Measurements from ENCODE around the gene CHRNB1.
"Not testable (repeated sequence)": the region's sequence is repeated elsewhere in the genome, so short reads cannot be mapped to it uniquely, and the experiment has no call there.

CHRNB1 gene

DNA sequence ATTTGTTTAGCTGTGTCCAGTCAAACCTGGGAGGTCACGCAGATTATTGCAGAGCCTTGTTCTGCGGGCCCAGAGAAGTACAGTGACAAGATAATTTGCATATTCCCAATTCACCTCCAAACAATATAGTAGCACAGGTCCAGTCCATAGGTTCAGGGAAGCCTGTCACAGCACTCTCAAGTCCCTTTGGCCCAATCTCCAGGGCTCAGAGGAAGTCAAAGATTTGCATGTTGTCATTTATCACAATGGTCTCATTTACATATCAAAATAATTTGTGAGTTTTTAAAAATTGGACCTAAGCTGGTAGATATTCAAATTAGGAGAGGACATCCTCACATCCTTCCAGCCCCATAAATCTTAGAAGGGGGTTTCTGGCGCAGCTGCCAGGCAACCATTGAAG is 22.6 kb downstream of the CHRNB1 start:
- no peak for DNase-seq (ENCODE audit: low spot score)

GRCh38 chr17:7468290-7468689 is 23.4 kb downstream of the CHRNB1 start:
- no peak for DNase-seq (ENCODE audit: low spot score)

DNA sequence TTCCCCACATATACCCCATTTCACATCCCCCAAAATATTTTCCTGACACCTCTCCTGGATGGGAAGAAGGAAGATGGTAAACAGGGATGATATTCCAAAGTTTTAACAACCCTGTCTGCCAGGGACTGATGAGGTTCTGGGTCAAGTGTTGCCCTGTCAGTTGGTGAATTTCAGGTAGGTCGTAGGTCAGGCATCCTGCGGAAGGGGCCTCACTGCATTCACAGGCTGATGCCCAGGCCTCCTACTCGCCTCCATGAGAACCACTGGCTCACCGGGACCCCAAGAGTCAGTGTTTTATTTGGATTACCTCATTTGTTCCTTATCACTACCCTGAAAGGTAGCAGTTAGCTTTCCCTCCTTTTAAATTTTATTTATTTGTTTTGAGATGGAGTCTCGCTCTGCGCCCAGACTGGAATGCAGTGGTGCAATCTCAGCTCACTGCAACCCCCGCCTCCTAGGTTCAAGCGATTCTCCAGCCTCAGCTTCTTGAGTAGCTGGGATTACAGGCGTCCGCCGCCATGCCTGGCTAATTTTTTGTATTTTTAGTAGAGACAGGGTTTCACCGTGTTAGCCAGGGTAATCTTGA is 24.0 kb downstream of the CHRNB1 start:
- DNase-seq (ENCODE audit: low spot score) = no peak

- DNase-seq (ENCODE audit: low spot score) = not testable (repeated sequence)
These were observed 25.0 kb downstream of the CHRNB1 start for GRCh38 chr17:7469843-7470242.

DNA sequence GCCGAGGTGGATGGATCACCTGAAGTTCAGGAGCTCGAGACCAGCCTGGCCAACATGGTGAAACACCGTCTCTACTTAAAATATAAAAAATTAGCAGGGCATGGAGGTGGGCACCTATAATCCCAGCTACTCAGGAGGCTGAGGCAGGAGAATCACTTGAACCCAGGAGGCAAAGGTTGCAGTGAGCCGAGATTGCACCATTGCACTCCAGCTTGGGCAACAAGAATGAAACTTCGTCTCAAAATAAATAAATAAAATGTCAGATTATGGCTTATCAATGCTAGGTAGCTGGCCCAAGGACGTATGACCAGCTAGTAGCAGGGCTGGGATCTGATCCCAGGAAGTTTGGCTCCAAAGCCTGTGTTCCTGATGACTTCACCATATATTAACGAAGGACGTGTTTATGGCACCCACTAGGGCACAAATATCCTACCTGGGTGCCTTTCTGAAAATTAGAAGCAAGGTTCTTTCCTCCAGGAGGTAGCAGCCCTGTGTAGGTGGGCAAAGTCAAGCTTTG is 25.7 kb downstream of the CHRNB1 start:
- DNase-seq (ENCODE audit: low spot score) = not testable (repeated sequence)

- no peak for DNase-seq (ENCODE audit: low spot score)
These were observed 26.9 kb downstream of the CHRNB1 start for GRCh38 chr17:7471729-7472128.

DNA sequence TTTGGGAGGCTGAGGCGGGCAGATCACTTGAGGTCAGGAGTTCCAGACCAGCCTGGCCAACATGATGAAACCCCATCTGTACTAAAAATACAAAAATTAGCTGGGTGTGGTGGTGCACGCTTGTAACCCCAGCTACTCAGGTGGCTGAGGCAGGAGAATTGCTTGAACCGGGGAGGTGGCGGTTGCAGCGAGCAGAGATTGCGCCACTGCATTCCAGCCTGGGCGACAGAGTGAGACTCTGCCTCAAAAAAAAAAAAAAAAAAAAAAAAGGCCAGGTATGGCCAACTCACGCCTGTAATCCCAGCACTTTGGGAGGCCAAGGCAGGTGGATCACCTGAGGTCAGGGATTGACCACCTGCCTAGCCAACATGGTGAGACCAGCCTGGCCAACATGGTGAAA is 29.9 kb downstream of the CHRNB1 start:
- DNase-seq (ENCODE audit: low spot score) = not testable (repeated sequence)

DNA sequence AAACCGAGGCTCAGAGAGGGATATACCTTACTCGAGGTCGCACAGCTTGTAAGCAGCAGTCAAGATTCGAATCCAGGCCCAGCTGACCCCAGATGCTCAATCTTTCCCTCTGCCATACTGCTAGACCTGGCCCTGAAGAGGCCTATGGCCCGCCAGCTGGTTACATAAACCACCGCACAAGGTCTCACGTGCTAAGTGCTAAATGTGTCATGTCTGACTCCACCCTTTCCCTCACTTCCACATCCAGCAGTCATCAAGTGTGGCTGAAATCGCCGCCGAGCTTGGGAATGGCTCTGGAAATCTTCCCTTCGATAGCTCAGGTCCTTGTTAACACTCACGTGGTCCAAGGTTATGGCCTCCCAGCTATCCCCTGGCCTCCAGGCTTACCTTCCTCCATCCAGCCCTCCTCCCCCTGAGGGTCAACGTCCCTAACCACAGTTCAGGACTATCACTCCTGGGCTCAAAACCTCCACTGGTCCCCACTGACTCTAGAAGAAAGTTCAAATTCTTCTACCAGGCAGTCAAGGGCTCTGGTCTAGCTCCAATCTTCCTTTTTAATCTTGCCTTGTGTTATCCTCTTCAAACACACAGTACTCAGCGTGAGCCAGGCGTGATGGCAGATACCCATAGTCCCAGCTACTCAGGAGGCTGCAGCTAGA is 31.0 kb downstream of the CHRNB1 start:
- peak; percentile 37 for DNase-seq (ENCODE audit: low spot score)

- peak; percentile 51 for DNase-seq (ENCODE audit: low spot score)
These were observed 31.6 kb downstream of the CHRNB1 start for GRCh38 chr17:7476494-7476893.

DNA sequence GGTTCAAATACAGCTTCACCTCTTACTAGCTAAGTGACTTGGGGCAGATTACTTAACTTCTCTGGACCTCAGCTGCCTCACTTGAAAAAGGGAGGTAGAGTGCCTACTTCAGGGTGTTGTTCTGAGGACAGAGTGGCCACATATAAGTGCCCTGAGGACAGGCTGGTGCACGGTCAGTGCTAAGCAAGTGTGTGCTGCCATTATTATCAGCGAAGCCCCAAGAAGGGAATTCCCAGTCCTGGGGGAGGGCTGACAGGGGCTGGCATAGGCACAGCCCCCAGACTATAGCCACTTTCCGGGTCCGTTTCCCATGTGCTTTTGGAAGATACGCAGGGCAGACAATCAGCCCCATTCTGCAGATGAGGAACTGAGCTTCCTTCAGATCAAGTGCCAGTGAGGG is 32.1 kb downstream of the CHRNB1 start:
- DNase-seq (ENCODE audit: low spot score) = no peak

DNA sequence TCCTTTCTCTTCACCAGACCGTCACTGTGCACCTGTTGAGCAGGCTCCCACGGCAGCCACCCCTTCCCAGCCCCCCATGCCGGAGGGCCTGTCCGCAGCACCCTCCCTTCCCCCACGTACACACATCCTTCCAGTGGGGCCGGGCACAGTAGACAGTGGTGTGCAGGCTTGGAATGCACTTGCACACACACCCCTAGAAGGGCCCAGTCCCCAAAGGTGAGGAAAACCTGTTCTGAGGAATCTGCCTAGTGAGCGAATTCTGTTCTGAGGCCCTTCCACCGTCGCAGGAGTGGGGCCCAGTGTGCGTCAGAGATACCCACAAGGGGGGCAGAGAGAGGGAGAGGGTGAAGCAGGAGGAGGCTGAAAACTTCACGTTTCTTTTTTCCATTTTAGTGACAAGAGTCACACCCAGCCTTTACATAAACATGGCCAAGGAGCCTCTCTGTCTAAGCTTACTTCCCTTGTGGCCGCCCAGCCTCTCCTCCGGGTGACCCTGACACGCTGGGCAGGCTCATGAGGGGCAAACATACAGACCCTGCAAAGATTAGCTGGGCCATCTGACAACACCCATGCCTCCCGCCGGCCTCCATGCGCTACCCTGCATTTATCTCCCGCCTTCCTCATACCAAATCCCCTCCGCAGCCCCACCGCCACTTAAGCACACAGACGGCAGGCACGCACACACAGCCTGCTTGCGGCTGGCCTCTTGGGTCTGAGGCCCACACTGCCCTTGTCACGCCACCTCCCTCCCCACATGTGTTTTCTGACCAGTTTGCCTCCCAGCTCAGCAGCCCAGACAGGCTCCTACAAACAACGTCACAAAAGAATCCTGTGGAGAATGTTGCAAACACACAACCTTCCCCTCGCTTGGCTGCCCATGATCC is 32.8 kb downstream of the CHRNB1 start:
- peak; percentile 96 for DNase-seq (ENCODE audit: low spot score)

DNA sequence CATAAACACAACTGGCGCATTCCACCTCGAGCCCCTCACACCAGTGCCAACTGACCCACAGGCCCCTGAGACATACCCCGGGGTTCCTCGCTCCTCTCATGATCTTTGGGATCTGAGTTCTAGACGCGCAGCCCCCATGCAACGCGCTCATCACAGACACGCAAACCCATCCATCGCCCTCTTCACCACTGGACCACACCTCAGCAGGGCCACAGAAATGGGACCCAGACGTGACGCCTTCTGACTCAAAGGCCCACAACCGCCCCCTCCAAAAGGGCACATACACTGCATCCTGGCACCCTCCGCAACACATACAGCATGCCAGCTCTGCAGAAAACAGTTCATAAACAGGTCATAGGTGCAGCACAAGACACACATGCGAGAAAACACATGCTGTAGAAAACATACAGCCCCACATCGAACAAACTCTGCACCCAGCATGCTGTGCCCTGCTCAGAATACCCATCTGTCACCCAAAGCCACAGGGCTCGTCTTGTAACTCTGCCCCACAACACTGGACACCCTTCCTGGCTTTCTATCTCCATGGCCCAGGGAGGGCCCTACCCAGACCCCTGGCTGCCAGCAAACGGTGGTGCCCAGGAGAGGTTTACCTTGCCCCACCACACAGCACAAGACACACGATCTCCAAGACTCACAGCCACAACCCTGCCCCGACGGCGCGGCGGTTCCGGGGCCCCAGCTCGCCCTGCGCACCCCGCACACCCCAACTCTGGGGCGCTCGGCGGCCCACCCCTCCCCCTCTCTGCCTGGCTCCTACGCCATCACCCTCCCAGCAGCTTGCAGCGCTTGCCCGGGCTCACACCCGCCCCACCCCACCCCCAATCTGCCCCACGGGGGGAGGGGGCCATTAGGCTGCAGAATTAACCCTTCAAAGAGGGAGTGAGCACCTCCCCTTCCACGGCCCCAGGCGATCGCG is 33.7 kb downstream of the CHRNB1 start:
- DNase-seq (ENCODE audit: low spot score) = peak; percentile 74

- peak; percentile 81 for DNase-seq (ENCODE audit: low spot score)
These were observed 34.6 kb downstream of the CHRNB1 start, which contains the start of gene ZBTB4 for GRCh38 chr17:7479213-7480088. Gene ZBTB4 (minus strand): TSS chr17:7479631. CDS start chr17:7466801, 12,830 bp downstream.

DNA sequence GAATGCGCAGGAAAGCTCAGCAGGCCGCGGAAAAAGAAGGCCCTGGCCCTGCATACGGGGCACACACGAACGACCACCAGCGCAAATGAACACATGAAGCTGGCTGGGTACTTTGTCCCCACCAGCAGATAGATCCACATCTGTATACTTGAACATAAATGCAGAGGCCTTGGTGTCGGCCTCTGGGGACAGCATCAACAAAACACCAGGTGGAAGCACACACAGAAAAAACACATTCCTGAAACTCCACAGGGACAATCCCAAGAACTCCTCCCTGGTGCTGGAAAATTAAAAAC is 35.2 kb downstream of the CHRNB1 start:
- DNase-seq (ENCODE audit: low spot score) = no peak

DNA sequence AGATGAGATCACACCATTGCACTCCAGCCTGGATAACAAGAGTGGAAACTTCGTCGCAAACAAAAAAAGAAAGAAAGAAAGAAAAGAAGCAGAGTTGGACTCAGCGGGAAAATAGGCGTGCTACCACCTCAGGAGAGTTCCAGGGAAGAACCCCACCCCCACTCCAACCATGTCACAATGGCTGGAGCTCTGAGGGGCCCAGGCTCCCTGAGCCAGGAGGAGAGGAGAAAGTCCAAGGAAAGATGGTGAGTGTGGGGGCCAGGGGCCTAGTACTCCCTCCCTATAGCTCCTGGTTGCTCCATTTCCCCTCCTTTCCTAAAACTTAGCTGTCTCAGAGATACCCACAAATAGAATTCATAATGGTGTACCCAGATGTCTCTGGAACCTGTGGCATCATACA is 36.4 kb downstream of the CHRNB1 start, which contains the start of gene SLC35G6:
TSS of gene SLC35G6 (plus strand) at position 172 of the 400 bp plus-strand sequence. CDS start at position 243, 71 bp downstream.
- not testable (repeated sequence) for DNase-seq (ENCODE audit: low spot score)

GRCh38 chr17:7481842-7482741 is 37.2 kb downstream of the CHRNB1 start:
- not testable (repeated sequence) for DNase-seq (ENCODE audit: low spot score)

DNA sequence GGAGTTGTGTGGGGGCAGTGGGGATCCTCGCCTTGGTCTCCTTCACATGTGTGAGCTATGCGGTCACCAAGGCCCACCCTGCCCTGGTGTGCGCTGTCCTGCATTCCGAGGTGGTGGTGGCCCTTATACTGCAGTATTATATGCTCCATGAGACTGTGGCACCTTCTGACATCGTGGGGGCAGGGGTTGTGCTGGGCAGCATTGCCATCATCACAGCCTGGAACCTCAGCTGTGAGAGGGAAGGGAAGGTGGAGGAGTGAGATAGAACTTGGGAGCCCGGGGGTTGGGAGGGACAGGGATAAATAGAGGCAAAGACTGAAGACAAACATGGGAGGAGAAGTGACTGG is 37.9 kb downstream of the CHRNB1 start:
- not testable (repeated sequence) for DNase-seq (ENCODE audit: low spot score)

- DNase-seq (ENCODE audit: low spot score) = peak; percentile 90
These were observed 38.6 kb downstream of the CHRNB1 start for GRCh38 chr17:7483255-7484066.
